ENCODE results near the gene PSKH1. TPM values are rescaled to one million over a fixed set of nuclear protein-coding genes. Genes with fewer than 3 reads are reported as not detected.

PSKH1 gene
- total RNA-seq, 2 donors from 2014 or later: 24.1 to 36.0 TPM

GRCh38 chr16:67856927-67857546 is 36.0 kb upstream of the PSKH1 start:
- Histone ChIP-seq H3K27ac (peak overlapping the region; percentile 29 to 74), H3K27me3 (replicated peaks; ENCODE audit: insufficient read depth) (no peaks in the 10 kb centered on the region), H3K4me1 (ENCODE audit: control insufficient read depth in 1 of 2, low read depth in 2 of 2) (peaks cover 23 to 50% of the 10 kb centered on the region in 2 donors), H3K9me3 (no peaks in the 10 kb centered on the region), H3K4me3 (no peak overlapping the region), H3K36me3 (no peaks in the 10 kb centered on the region)
- ATAC-seq (ENCODE audit: insufficient number of reproducible peaks, low FRiP score, low read depth) (no peak), DNase-seq (ENCODE audit: low spot score) (no peak)
- TF ChIP-seq CTCF (IDR thresholded peaks at IDR 0.05): no peak

GRCh38 chr16:67857547-67858233 is 35.4 kb upstream of the PSKH1 start:
- H3K4me3 ChIP-seq: no peak overlapping the region
- DNase-seq (ENCODE audit: low spot score) (peak; percentile 77), ATAC-seq (ENCODE audit: insufficient number of reproducible peaks, low FRiP score, low read depth) (peak; percentile 83)
- H3K9me3 ChIP-seq: no peaks in the 10 kb centered on the region
- peaks cover 30 to 56% of the 10 kb centered on the region in 2 donors for H3K4me1 ChIP-seq (ENCODE audit: control insufficient read depth in 1 of 2, low read depth in 2 of 2)
- no peaks in the 10 kb centered on the region for H3K36me3 ChIP-seq
- TF ChIP-seq CTCF (IDR thresholded peaks at IDR 0.05): no peak
- H3K27ac ChIP-seq: peak overlapping the region; percentile 72 to 74
- no peaks in the 10 kb centered on the region for H3K27me3 ChIP-seq (replicated peaks; ENCODE audit: insufficient read depth)

- H3K9me3 ChIP-seq: no peaks in the 10 kb centered on the region
- no peak for TF ChIP-seq CTCF (IDR thresholded peaks at IDR 0.05)
- no peak overlapping the region for H3K4me3 ChIP-seq
- DNase-seq (ENCODE audit: low spot score) (no peak), ATAC-seq (ENCODE audit: insufficient number of reproducible peaks, low FRiP score, low read depth) (no peak)
- H3K27me3 ChIP-seq (replicated peaks; ENCODE audit: insufficient read depth): no peaks in the 10 kb centered on the region
- H3K27ac ChIP-seq: peak overlapping the region; percentile 72 to 74
- H3K4me1 ChIP-seq (ENCODE audit: control insufficient read depth in 1 of 2, low read depth in 2 of 2): peaks cover 34 to 62% of the 10 kb centered on the region in 2 donors
- H3K36me3 ChIP-seq: no peaks in the 10 kb centered on the region
Observed at GRCh38 chr16:67858500-67858899, 34.6 kb upstream of the PSKH1 start.

- ATAC-seq (ENCODE audit: insufficient number of reproducible peaks, low FRiP score, low read depth): no peak
- H3K4me3 ChIP-seq: no peak overlapping the region
Observed at GRCh38 chr16:67860589-67861398, 32.3 kb upstream of the PSKH1 start.

More at GRCh38 chr16:67860589-67861398, 32.3 kb upstream of the PSKH1 start:
- TF ChIP-seq CTCF (IDR thresholded peaks at IDR 0.05): no peak
- Histone ChIP-seq H3K9me3 (no peaks in the 10 kb centered on the region), H3K36me3 (no peaks in the 10 kb centered on the region), H3K27me3 (replicated peaks; ENCODE audit: insufficient read depth) (no peaks in the 10 kb centered on the region), H3K4me1 (ENCODE audit: control insufficient read depth in 1 of 2, low read depth in 2 of 2) (peaks cover 40 to 66% of the 10 kb centered on the region in 2 donors), H3K27ac (peak overlapping the region; percentile 93 to 96)
- DNase-seq (ENCODE audit: low spot score): no peak

Data from thoracic aorta (tissue), 2 donors.